ENCODE results near the gene LRP3.

DNA sequence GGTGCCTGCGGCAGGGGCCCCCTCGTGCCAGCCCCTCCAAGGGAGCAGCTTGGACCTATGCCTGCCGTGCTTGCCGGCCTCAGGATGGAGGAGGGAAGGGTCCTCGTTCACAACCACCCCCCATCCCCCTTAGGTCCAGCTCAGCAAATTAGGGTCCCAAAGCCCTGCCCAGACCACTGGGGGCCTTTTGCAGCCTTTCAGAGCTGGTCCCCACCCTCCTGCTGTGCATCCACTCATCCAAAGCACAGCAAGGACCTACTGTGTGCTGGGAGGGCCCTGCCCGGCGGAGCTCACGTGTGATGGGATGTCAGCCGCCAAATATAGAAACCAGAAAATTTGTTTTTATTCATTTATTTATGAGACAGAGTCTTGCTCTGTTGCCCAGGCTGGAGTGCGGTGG, 48.0 kb downstream of the LRP3 start:
- TF ChIP-seq, protein P1, sequence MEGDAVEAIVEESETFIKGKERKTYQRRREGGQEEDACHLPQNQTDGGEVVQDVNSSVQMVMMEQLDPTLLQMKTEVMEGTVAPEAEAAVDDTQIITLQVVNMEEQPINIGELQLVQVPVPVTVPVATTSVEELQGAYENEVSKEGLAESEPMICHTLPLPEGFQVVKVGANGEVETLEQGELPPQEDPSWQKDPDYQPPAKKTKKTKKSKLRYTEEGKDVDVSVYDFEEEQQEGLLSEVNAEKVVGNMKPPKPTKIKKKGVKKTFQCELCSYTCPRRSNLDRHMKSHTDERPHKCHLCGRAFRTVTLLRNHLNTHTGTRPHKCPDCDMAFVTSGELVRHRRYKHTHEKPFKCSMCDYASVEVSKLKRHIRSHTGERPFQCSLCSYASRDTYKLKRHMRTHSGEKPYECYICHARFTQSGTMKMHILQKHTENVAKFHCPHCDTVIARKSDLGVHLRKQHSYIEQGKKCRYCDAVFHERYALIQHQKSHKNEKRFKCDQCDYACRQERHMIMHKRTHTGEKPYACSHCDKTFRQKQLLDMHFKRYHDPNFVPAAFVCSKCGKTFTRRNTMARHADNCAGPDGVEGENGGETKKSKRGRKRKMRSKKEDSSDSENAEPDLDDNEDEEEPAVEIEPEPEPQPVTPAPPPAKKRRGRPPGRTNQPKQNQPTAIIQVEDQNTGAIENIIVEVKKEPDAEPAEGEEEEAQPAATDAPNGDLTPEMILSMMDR (IDR thresholded peaks at IDR 0.05): no peak
- TF ChIP-seq EZH2 (IDR thresholded peaks at IDR 0.05; ENCODE audit: borderline replicate concordance, insufficient read depth, low read depth, low read length, poor library complexity, severe bottlenecking): no peak

Measured in B cell (primary cell).